ENCODE measurements around the gene TMEM60.
"Not testable (repeated sequence)": the region's sequence is repeated elsewhere in the genome, so short reads cannot be mapped to it uniquely, and the experiment has no call there.

TMEM60 gene

GRCh38 chr7:77811516-77812289 lies 13.5 kb upstream of the TMEM60 start:
- no peak for DNase-seq (ENCODE audit: low spot score)

- DNase-seq (ENCODE audit: low spot score), result no peak
Observed at GRCh38 chr7:77808517-77808916, 10.3 kb upstream of the TMEM60 start.

GRCh38 chr7:77806425-77806824 lies 8.2 kb upstream of the TMEM60 start:
- no peak for DNase-seq (ENCODE audit: low spot score)

GRCh38 chr7:77802557-77803405 lies 4.5 kb upstream of the TMEM60 start:
- DNase-seq (ENCODE audit: low spot score), result no peak

- no peak for DNase-seq (ENCODE audit: low spot score)
Observed at GRCh38 chr7:77800730-77801129, 2.5 kb upstream of the TMEM60 start.

GRCh38 chr7:77800158-77800557 lies 1.9 kb upstream of the TMEM60 start:
- no peak for DNase-seq (ENCODE audit: low spot score)

- peak; percentile 79 for DNase-seq (ENCODE audit: low spot score)
Observed at GRCh38 chr7:77799078-77799964, 1.1 kb upstream of the TMEM60 start.

GRCh38 chr7:77797734-77798393 lies 370 bp downstream of the TMEM60 start:
- DNase-seq (ENCODE audit: low spot score), result no peak

- DNase-seq (ENCODE audit: low spot score), result no peak
Observed at GRCh38 chr7:77796960-77797359, 1.3 kb downstream of the TMEM60 start.

GRCh38 chr7:77796109-77796508 lies 2.1 kb downstream of the TMEM60 start:
- no peak for DNase-seq (ENCODE audit: low spot score)

- DNase-seq (ENCODE audit: low spot score), result no peak
Observed at GRCh38 chr7:77794000-77794399, 4.2 kb downstream of the TMEM60 start.

GRCh38 chr7:77791956-77792355 lies 6.3 kb downstream of the TMEM60 start:
- no peak for DNase-seq (ENCODE audit: low spot score)

GRCh38 chr7:77791336-77791735 lies 6.9 kb downstream of the TMEM60 start:
- DNase-seq (ENCODE audit: low spot score), result no peak

- DNase-seq (ENCODE audit: low spot score), result no peak
Observed at GRCh38 chr7:77788327-77788902, 9.8 kb downstream of the TMEM60 start.

GRCh38 chr7:77786741-77787140 lies 11.5 kb downstream of the TMEM60 start:
- no peak for DNase-seq (ENCODE audit: low spot score)

- no peak for DNase-seq (ENCODE audit: low spot score)
Observed at GRCh38 chr7:77786018-77786417, 12.2 kb downstream of the TMEM60 start.

- not testable (repeated sequence) for DNase-seq (ENCODE audit: low spot score)
Observed at GRCh38 chr7:77784426-77784825, 13.8 kb downstream of the TMEM60 start.

- DNase-seq (ENCODE audit: low spot score), result no peak
Observed at GRCh38 chr7:77783545-77783944, 14.7 kb downstream of the TMEM60 start.

GRCh38 chr7:77783111-77783510 lies 15.1 kb downstream of the TMEM60 start:
- no peak for DNase-seq (ENCODE audit: low spot score)

GRCh38 chr7:77782383-77782782 lies 15.9 kb downstream of the TMEM60 start:
- no peak for DNase-seq (ENCODE audit: low spot score)

- DNase-seq (ENCODE audit: low spot score), result no peak
Observed at GRCh38 chr7:77778535-77778934, 19.7 kb downstream of the TMEM60 start.

All from left forelimb (tissue), 1 donor.